GM18519 (cell line): ENCODE results near the gene GABBR2.

Source experiments
- ATAC-seq: cut with Tn5 transposase; IDR thresholded peaks from one replicate; pipeline ENCODE4 v1.9.1; 2021; ENCODE audit warnings: mild to moderate bottlenecking, moderate library complexity; ENCODE audit not compliant: unreplicated experiment, low FRiP score

GABBR2 gene

DNA sequence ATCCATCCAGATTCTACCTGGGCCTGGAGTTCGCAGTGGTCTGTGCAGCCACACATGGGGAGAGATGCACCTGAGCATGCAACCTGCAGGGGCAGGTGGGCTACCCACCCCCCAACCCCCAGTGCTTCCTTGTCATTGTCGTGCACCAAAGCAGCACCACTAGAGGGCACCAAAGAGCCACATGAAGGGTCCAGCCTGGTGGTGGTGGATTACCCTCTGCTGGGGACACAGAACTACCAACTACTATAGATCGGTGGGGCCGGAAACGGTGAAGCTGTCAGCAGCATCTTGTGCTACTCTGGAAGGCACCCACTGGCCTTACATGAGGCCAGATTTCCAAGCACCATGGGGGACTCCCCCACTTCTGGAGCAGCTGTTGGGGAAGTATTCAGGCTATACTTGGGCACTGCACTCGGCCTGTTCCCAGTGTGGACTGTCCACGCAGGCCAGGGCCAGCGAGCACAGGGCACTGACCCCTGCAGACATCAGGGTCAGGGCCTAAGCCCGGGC, 393.1 kb downstream of the GABBR2 start:
- ATAC-seq, result no peak

DNA sequence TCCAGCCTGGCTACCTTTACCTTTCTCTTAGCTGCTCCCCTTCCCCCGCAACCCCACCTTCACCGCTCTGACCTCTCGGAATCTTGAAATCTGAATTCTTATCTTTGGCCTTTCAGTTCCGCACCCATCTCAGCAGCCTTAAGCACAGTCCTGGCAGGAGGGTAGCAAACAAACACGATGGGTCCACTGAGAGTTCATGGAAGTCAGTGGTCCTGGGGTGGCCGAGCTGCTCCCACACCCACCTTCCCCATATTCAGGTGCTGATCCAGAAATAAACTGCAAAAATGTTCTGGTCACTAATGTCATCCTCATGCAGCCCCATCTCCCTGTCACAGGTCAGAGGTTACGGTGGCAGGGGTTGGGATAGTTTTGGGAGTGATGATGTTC, 393.7 kb downstream of the GABBR2 start:
- no peak for ATAC-seq

DNA sequence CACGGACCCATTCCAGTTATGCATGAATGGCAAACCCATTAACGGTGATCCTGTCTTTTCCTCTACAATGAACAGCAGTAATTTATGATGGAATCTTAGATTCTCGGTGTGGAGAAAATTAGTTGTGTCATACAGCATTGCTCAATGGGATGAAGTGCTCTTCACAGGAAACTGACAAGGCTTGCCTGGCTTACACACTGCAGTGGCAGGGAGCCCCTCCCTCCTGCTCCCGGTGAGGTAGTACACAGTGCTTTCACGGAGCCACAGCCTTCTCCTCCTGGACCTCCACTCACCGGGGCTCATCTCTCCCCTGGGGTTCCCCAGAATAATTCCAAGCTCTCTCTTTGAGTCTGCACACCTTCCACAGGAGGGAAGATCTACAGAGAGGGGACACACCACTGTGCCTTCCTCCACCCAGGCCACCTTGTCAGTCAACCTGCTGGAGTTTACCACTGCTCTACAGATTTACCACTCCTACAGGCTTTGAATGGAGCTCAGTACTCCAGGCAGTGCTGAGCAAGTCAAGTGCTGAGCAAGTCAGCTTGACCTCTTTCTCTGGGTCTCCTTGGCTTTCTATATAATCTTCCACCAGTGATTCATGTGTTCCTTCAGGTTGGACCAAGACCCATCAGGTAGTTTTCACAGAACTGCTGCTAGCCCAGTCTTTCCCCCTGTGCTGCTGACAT, 394.2 kb downstream of the GABBR2 start:
- no peak for ATAC-seq

DNA sequence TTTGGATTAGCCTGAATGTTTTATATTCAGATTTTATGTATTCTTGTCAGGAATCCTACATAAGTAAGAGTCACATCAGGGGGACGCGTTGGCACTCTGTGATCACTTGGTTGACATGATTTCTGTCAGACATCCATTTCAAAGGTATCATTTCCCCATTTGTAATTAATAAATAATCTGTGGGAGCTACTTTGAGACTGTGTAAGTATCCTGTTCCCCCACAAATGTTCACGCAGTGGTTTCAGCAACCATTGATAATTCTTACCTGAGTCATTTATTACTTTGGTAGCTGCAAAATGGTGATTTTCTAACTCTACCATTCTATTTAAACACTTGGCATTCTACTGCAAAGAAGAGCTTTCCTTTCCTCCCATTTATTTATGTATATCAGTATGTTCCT, 396.4 kb downstream of the GABBR2 start:
- no peak for ATAC-seq

DNA sequence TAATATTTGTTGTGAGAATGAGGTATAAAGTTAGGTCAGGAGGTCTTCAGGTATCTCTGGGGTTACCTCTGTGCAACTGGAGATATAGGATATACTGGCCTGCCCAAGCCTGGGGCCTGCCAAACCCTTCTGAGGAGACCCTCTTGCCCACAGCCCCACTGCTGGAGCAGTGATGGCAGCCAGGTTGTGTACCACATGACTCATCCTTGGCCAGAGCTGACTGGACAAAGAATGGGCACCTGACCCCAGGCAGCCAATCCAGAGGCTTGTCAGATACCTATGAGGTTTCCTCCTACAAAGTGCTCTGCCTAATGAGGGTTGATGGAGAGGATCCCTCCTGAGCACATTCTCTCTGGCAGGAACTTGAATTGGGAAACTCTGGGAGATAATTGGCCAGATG, 397.2 kb downstream of the GABBR2 start:
- no peak for ATAC-seq

DNA sequence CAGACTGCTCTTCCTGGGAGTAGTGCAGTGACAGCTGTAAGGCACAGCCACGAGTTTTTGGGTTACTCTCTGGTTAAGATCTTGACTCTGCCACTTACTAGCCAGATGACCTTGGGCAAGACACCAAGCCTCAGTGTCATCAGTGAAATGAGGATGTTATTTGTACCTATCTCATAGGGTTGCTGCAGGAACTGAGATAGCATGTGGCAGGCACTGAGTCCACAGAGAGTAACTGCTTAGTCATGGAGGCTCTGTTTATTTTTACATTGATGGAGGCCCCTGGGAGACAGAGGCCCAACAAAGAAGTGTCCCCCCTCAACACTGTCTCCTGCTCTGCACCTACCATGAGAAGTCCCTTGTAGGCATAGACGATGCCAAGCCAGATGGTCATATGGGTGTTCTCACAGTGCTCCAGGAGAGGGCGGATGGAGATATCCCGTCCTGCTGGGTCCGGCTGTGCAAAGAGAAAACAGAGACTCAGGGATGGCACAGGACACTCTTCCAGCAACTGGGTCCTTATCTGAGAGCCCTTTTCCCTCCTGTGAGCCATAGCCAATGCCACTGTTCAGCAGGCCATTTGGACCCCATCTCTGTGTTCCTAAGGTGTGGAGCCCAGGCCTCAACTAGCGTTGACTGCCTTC, 397.9 kb downstream of the GABBR2 start:
- no peak for ATAC-seq

DNA sequence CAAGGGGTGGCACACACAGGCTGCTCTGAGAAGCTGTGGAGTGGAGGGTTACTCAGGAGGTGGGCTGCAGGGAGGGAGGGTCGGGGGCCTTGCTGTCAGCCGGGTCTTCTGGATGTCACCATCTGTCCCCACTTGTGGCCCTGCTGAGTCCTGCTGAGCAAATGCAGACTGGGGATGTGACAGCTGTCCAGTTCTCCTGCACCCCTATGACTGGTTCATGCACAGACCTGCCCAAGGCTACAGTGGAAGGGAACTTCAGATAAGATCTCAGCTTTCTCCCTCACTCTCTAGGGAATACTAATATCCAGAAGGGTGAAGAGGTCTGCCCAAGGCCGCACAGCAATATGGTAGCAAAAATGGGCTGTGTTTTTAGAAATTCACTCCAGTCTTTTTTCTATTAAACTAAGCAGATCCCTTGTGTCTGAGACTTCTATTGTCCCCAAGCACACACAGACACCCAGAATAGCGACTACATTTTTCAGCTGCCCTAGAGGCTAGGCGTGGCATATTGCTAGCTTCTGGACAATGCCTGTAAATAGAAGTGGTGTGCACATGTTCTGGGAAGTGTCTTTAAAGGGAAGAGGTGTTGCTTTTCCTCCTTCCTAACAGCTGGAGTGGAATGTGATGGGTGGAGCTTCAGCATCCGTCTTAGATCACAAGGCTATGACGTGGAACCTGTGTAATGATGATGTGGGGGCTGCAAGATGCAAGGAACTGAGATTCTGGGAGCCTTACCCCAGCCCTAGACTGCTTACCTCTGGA, 402.2 kb downstream of the GABBR2 start:
- no peak for ATAC-seq

DNA sequence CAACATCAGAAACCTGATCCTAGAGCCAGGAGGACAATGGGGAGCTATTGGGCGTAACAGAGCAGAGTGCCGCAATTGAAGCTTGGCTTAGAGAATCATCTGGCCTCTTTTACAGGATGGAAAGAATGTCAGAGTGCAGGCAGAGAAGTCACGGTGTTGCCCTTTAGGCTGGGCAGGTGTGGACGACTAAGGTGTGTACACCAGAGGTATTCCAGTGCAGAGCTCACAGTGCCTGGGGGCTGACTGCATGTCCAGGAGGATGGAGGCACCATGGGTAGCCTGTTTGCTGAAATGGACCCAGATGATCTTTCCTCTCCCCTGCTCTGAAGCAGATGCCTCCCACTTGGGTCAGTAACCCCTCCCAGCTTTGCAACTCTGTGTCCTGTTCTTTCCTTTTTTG, 404.4 kb downstream of the GABBR2 start:
- ATAC-seq, result no peak

DNA sequence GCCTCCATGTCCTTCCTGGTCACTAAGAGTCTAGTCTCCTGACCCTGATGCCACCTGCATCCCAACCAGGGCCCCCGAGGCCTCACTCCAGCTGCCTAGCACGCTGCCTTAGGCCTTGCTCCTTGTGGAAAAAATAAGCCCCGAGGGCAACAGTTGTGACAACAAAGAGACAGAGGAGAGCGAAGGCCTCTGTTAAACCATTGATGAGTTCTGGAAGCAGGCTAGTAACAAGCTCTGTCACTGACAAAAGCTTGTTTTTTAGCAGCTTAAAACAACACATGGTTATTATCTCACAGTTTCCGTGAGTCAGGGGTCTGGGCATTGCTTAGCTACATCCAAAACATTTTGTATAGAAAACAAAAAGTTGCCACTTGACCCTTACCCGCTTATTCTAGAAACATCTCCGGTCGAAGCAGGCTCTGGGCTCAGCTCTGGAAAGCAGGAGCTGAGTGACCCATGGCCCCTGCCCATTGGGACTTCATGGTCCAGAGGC, 405.1 kb downstream of the GABBR2 start:
- no peak for ATAC-seq

DNA sequence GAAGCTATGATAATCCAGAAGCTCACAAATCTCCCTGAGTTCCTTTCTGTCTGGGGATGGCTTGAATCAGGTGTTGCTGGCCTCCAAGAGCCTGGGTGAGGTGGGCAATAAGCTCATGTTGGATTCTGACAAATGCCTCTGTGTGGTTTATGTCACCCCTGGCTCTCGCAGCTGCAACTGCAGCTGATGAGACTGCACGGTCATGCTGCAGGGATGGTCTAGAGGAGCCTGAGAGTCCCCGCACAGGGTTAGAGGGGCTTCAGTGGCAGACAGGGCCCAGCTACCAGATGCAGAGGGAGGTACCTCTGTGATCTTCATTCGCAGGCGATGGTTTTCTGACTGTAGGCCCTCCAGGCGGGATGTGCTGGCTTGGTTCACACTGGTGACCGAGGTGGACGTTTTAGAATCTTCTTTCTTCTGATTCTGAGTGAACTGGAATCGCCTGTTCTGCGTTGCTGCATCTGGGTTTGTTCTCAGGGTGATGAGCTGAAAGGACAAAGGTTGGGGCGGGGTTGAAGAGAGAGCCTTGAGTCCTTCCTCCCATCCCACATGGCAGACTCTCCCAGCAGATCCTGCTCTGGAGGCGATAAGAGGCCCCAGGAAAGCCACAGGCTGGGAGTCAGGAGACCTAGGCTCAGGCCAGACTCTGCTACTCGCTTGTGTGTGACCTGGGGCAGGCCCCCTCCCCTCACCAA, 405.6 kb downstream of the GABBR2 start:
- no peak for ATAC-seq

DNA sequence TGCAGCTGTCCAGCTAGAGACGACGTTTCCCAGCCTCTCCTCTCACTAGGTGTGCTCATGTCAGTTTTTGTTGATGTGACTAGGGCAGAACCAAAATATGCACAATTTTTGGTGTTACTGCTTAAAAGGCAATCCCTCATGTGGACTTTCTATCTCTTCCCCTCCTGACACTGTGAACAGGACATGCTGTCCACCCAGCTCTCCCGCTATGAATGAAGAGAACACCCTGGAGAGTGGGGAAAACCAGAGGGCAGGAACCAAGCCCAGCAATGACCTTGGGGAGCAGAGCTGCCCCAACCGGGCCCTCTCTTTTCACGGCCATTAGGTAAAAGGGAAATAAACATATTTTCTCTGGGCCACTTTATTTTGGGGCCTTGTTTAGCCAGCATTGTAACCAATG, 406.6 kb downstream of the GABBR2 start:
- ATAC-seq, result no peak

DNA sequence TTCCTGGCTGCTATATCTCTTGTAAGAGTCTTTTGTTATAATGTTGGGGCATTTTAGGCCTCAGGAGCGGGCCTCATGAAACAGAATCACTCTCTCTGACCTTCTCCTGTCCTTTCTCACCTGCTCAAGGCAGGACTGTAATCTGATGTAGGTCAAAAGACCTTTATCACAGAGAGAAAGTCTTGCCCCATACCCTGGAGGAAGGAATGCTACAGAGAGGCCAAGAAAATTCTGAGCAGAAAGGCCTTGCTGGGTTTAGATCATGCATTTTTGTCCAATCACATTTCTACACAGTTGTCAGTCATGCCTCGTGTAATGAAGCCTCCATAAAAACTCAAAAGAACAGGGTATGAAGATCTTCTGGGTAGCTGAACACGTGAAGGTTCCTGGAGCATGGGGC, 408.1 kb downstream of the GABBR2 start:
- ATAC-seq, result no peak

DNA sequence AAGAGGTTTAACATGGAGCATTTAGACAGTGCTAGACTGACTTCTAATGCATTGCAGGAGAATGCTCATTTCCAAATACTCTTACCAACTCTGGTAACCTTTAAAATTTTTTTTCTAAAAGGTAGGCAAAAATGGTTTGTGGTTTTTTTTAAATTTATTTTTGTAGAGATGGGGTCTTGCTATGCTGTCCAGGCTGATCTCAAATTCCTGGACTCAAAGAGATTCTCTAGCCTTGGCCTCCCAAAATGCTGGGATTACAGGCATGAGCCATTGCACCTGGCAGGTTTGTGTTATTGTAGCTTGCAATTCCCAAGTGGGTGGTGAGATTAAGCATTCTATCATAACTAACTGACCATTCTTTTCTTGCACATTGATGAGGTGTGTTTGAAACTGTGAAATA, 410.3 kb downstream of the GABBR2 start:
- ATAC-seq, result no peak

DNA sequence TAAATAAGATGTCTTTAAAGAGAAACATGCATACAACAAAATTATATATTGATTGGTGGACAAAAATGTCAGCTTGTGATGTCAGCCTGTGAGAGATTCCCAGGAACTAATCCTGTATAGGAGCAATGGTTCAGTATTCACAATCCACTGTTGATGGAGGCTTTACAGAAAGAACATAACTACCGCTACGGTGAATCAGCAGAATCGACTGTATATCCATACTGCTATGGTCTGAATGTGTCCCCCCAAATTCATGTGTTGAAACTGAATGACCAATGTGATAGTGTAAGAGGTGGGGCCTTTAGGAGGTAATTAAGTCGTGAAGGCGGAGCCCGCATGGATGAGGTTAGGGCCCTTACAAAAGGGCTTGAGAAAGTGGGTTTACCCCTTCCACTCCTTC, 412.9 kb downstream of the GABBR2 start:
- no peak for ATAC-seq

DNA sequence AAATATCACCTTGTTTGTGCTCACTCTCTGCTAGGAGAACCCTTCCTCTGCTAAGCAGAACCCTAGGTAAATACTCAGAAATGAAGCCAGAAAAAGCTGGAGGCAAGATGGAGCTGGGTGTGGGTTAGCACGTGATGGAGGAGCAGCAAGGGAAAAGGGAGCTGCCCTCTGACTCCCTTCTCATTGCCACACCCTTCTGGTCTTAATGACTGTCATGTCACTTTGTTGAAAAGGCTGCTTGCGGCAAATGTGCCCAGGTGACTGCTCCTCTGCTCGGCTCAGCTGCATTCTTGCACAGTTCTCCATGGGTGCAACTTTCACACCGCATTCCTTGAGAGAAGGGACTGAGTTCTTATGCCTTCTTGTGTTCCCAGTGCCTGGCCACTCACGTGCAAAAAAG, 416.9 kb downstream of the GABBR2 start:
- ATAC-seq, result no peak

DNA sequence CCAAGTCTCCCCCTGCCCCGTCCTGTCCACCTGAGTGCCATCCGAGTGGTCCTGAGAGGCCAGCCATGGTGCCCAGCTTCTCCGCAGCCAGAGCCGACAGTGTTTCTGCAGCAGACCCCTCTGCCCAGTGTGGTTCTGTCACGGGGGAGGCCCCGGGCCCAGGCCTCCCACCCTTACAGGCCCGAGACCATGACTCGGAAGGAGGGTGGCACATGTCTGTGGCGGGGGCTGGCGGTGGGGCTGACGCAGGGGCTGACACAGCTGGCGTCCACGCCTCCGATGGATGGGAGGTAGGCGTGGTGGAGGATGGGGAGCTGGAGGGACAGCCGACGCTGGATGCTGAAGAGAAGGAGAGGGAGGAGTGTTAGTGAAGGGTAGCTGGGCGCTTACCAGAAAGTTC, 418.3 kb downstream of the GABBR2 start:
- ATAC-seq, result no peak

DNA sequence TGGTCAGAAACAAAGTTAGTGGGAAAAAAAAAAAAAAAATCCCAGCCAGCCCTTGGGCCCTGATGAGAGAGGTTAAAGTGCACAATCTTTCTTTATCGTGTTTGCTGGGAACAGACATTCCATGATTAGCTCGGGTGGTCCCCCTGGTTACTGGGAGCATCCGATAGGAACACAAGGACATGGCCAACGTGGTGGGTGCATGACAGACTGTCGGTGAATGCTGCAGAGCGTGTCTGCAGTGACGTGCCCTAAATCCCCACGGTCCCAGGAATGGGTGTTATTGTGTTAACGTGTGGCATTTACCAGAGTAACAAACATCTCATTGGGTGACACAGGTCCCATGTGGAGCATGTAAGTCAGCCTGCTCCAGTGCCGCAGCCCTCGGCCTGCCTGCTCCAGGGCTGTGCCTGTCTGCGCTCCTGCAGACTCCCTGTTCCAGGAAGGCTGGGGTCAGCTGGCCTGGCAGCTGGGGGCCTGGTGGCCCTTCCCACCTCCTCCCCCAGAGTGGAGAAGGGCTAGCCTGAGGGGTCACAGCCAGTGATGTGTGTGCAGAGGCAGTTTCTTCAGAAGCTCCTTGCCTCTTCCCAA, 419.0 kb downstream of the GABBR2 start:
- ATAC-seq, result no peak

DNA sequence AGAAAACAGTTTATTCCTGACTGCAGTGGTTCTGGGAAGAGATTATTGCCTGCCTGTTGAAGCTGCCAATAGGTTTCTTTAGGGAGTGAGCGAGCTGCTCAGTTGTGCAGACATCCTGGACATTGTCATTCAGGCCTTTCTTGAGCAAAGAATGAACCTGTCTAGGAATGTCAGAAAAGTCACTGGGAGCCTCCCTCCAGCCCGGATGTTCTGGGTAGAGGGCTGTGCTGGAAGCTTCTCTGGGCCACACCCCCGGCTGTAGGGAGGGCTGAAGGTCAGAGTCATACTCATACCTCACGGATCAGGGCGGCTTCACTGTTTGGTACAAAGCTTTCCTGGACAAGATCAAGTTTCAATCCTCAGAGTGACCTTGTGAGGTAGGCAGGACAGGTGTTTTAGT, 419.9 kb downstream of the GABBR2 start:
- no peak for ATAC-seq

DNA sequence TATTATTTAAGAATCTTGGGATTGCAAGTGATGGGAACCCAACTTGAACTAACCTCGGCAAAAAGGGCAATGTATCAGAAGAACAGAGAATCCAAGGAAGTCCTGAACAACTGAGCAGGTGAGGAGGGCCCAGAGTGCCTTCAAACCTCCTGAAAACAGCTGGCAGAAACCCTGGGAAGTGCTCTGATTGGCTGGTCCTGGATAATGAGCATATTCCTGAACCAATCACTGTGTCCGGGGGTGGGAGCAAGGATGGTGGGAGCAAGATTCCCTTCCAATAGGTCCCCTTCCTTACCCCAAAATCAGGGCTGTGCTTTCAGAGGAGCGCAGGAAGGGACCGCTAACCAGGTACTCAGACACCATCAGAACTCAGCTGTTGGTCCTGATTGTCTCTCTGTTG, 421.4 kb downstream of the GABBR2 start:
- ATAC-seq, result no peak

DNA sequence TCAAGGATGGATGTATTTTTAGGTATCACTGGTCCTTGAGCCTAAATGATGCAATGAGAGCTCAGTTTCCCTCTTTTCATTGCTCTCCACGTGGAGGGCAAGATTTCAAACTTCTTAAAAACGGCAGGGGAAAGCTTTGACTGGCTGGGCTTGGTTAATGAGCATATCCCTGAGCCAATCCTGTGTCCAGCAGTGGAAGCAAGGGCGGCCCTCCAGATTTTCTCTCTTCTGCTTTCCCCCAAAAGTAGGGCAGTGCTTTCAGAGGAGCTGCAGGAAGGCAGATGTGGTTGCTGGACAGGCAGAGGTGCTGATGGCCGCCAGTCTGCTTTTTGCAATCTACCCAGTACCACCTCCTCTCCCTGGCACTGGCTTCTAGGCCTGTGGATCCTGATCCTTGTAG, 423.3 kb downstream of the GABBR2 start:
- no peak for ATAC-seq

DNA sequence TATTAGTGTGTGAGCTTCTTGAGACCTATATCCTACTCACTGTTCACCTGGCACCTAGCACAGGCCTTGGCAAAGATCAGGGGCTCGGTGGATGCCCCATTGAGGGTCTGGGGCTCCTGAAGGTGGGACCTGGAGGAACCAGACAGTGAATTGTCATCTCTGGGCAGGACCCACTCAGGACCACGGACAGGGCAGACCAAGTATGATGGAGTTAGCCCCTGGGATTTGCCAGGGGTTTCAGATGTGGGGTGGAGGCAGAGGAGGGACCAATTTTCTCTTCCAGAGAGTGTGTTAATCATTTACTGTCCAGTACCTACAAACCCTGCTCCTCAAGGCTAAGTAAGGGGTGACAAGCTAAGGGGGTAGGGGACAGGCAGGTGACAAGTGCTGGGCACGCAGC, 424.0 kb downstream of the GABBR2 start:
- no peak for ATAC-seq
